ENCODE results near the gene MOB3C.

DNA sequence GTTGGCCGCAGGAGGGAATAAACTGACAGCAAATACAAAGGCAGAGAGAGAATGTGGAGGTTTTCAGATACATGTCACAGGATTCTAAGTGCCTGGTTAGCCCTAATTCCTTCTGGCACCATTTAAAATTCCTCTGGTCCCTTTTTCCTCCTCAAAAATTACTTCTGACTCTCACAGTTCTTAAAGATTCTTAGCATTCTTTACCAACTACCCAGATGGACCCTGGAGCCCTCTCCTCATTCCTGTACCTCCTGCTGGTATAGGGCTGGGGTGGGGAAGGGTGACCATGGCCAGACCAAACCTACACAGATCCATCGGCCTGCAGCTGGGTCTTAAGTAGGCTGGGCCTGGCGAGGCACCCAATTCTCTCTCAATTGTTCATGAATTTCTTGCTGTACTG is 19.8 kb downstream of the MOB3C start:
- TF ChIP-seq, protein P1, sequence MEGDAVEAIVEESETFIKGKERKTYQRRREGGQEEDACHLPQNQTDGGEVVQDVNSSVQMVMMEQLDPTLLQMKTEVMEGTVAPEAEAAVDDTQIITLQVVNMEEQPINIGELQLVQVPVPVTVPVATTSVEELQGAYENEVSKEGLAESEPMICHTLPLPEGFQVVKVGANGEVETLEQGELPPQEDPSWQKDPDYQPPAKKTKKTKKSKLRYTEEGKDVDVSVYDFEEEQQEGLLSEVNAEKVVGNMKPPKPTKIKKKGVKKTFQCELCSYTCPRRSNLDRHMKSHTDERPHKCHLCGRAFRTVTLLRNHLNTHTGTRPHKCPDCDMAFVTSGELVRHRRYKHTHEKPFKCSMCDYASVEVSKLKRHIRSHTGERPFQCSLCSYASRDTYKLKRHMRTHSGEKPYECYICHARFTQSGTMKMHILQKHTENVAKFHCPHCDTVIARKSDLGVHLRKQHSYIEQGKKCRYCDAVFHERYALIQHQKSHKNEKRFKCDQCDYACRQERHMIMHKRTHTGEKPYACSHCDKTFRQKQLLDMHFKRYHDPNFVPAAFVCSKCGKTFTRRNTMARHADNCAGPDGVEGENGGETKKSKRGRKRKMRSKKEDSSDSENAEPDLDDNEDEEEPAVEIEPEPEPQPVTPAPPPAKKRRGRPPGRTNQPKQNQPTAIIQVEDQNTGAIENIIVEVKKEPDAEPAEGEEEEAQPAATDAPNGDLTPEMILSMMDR (IDR thresholded peaks at IDR 0.05; ENCODE audit: poor library complexity, severe bottlenecking) = no peak
- TF ChIP-seq EZH2 (IDR thresholded peaks at IDR 0.05; ENCODE audit: borderline replicate concordance, insufficient read depth, low read length, poor library complexity, severe bottlenecking) (no peak), EP300 (conservative IDR thresholded peaks at IDR 0.05; ENCODE audit: poor library complexity, severe bottlenecking) (no peak), MXI1 (conservative IDR thresholded peaks at IDR 0.05; ENCODE audit: poor library complexity, severe bottlenecking) (no peak)

Measured in neural cell (in vitro differentiated cells).